Measurements from ENCODE around the gene PITHD1.

The PITHD1 gene

DNA sequence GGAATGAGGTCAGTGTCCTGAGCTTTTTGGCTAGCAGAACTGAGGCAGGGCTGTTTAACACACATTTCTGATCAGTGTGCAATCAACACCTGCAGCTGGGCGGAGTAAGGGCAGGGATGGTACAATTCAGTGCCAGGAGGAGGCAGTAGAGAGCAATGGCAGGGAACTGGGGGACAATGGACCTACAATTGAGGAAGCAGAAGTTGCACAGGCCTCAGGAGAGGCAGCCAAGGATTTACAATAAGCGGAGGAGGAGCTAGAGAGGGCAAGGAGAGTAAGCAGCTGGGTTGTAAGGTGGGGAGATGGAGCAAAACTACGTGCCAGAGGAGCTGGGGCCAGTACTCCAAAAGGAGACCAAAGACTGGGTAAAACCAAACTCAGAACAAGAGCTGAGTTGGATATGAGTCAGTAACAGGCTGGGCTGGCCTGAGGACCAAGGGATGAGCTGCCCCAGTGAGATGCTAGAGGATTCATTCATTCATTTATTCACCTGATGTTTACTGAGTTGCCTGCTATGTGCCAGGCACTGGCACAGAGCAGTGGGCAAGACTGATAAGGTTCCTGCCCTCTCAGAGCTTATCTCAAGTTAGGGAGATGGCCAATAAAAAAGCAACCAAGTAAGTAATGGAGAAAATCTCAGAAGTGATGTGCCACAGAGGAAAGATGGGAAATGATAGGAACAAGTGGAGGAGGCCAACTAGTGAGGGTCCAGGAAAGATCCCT lies 32.8 kb downstream of the PITHD1 start:
- in situ Hi-C loops (cut with MboI; ENCODE audit: low pct_unique_long_range_greater_than_20kb, low sequenced_read_pairs, unreplicated experiment) = no loop called here
- DNase-seq (ENCODE audit: low spot score) = peak; percentile 70
- TF ChIP-seq, protein P1, sequence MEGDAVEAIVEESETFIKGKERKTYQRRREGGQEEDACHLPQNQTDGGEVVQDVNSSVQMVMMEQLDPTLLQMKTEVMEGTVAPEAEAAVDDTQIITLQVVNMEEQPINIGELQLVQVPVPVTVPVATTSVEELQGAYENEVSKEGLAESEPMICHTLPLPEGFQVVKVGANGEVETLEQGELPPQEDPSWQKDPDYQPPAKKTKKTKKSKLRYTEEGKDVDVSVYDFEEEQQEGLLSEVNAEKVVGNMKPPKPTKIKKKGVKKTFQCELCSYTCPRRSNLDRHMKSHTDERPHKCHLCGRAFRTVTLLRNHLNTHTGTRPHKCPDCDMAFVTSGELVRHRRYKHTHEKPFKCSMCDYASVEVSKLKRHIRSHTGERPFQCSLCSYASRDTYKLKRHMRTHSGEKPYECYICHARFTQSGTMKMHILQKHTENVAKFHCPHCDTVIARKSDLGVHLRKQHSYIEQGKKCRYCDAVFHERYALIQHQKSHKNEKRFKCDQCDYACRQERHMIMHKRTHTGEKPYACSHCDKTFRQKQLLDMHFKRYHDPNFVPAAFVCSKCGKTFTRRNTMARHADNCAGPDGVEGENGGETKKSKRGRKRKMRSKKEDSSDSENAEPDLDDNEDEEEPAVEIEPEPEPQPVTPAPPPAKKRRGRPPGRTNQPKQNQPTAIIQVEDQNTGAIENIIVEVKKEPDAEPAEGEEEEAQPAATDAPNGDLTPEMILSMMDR (IDR thresholded peaks at IDR 0.05; ENCODE audit: extremely low read depth, insufficient read depth, missing control alignments) = peak; percentile 90

DNA sequence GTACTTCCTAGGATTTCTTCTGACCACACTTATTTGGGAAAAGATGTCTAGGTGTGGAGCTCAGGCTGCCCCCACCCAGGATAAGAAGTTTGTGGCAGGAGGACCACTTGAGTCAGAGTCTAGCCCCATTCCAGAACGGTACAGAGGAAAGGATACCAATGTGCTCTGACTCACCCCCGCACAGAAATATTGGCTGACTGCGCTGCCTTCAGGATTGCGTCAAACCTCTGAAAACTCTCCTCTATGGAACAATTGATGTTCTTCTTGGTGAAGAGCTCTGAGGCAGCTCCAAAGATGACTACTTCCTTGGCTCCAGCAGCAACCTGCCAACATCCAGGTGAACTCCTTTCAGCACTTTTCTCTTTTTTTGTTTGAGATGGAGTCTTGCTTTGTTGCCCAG lies 35.8 kb downstream of the PITHD1 start:
- no peak for DNase-seq (ENCODE audit: low spot score)
- in situ Hi-C loops (cut with MboI; ENCODE audit: low pct_unique_long_range_greater_than_20kb, low sequenced_read_pairs, unreplicated experiment) = no loop called here
- TF ChIP-seq, protein P1 (IDR thresholded peaks at IDR 0.05; ENCODE audit: extremely low read depth, insufficient read depth, missing control alignments) = no peak

DNA sequence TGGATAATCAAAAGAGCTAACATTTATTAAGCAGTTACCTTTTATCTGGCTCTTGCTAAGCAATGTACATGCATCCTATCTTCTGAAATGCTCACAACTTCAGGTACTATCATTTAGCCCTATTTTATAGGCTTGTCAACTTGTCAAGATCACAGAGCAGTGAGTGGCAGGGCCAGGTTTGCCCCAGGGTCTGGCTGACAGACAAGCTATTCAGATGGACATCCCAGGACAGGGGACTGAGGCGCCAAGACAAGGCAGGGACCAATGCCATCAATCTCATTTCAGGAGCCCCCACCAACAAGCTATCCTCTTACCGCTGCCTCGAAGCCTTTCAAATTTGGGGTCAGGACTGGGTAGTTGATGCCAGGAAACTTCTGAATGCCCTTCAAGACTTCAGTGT lies 38.1 kb downstream of the PITHD1 start:
- TF ChIP-seq, protein P1 (IDR thresholded peaks at IDR 0.05; ENCODE audit: extremely low read depth, insufficient read depth, missing control alignments) = no peak
- no peak for DNase-seq (ENCODE audit: low spot score)
- in situ Hi-C loops (cut with MboI; ENCODE audit: low pct_unique_long_range_greater_than_20kb, low sequenced_read_pairs, unreplicated experiment) = no loop called here

DNA sequence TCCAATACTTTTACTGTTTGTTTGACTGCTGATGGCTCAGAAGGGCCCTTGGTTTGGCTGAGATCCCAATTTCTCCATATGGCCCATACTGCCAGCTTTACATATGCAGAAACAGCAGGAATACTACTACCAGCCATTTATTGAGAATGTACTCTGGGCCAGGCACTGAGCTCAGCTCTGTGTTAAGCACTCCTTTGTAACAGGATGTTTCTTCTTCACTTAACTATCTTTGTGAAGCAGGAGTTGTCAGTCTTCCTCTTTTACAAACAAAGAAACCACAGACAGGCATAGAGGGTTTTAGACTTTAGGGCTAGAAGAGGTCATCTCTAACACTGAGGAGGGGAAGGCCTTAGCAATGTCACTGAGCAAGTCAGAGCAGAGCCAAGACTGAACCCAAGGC lies 38.7 kb downstream of the PITHD1 start:
- in situ Hi-C loops (cut with MboI; ENCODE audit: low pct_unique_long_range_greater_than_20kb, low sequenced_read_pairs, unreplicated experiment) = no loop called here
- TF ChIP-seq, protein P1 (IDR thresholded peaks at IDR 0.05; ENCODE audit: extremely low read depth, insufficient read depth, missing control alignments) = no peak
- no peak for DNase-seq (ENCODE audit: low spot score)

DNA sequence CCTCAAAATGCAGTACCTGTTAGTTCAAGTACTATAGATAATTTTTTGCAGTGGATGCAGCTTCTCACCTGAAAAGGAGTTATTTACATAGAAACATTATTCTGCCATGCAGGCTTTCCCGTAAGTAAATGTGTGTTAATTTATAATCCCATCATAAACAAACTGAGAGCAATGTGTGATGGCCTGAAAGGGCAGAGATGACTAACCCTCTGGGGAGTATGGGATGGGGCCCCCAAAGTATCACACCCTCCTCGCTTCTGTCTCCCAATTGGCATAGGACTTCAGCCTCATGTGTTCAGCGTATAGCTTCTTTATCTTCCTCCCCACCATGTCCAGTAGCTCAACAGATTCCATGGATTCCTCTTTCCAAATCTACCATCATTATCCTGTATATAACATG lies 39.4 kb downstream of the PITHD1 start:
- DNase-seq (ENCODE audit: low spot score) = no peak
- in situ Hi-C loops (cut with MboI; ENCODE audit: low pct_unique_long_range_greater_than_20kb, low sequenced_read_pairs, unreplicated experiment) = no loop called here
- TF ChIP-seq, protein P1 (IDR thresholded peaks at IDR 0.05; ENCODE audit: extremely low read depth, insufficient read depth, missing control alignments) = no peak

DNA sequence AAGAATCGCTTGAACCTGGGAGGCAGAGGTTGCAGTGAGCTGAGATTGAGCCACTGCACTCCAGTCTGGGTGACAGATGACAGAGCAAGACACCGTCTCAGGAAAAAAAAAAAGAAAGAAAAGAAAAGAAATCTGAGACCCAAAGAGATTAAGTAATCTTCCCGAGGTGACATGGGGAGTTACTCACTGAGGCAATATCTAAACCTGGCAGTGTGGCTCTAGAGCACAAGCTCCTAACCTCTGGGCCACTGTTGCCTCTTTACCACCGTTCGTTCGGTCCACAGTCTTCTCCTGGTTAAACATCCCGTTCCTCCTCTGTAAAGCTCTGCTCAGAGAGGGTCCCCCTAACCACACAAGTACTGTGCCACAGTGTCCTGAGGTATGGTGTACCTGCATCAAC lies 45.5 kb downstream of the PITHD1 start:
- in situ Hi-C loops (cut with MboI; ENCODE audit: low pct_unique_long_range_greater_than_20kb, low sequenced_read_pairs, unreplicated experiment) = no loop called here
- TF ChIP-seq, protein P1 (IDR thresholded peaks at IDR 0.05; ENCODE audit: extremely low read depth, insufficient read depth, missing control alignments) = no peak
- DNase-seq (ENCODE audit: low spot score) = no peak

Data from GM13977 (cell line).